Measurements from ENCODE around the gene ALOX5.

DNA sequence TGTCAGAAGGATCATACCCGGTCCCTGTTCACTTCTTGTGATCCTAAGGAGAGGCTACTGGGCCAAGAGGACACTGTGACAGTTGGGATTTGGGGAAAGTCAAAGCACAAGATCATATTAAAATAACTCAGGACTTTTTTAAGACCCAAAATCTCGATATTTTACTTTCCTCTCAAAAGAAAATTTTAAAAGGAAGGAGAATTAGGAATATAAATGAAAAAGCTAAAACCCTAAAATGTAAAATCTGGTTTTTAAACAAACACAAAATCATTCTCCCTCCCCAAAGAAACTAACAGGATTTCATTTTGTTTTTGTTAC is 36.4 kb downstream of the ALOX5 start:
- TF ChIP-seq CTCF (conservative IDR thresholded peaks at IDR 0.05; ENCODE audit: low read depth, low read length) (no peak), EZH2phosphoT487 (IDR thresholded peaks at IDR 0.05; ENCODE audit: borderline replicate concordance, low read length) (no peak), EZH2 (IDR thresholded peaks at IDR 0.05; ENCODE audit: low read length, unreplicated experiment) (no peak)
